Right atrium auricular region (tissue), 2 donors: ENCODE measurements around the gene CPSF4L. TPM values are rescaled to one million over a fixed set of nuclear protein-coding genes. Genes with fewer than 3 reads are reported as not detected.

Experiments
- DNase-seq: peaks from one replicate; pipeline ENCODE4 v3.0.0-alpha.2; 2019; ENCODE audit warnings: low spot score
- H3K27ac ChIP-seq, 2 donors: fragments of 200-600 bp; sonication (generic); 1 replicate in 1 of 2; 2 replicates in 1 of 2; pipeline ENCODE4 v1.5.1; 2016 to 2019
- H3K27me3 ChIP-seq, 2 donors: fragments of 200-600 bp; sonication (generic); one replicate each; pipeline versions ENCODE4 v1.5.1 to v1.6.0; 2017 to 2019
- H3K36me3 ChIP-seq: fragments of 200-600 bp; sonication (generic); one replicate; pipeline ENCODE4 v1.5.1; 2016
- H3K4me1 ChIP-seq, 2 donors: fragments of 200-600 bp; sonication (generic); one replicate each; pipeline versions ENCODE4 v1.5.1 to v1.6.0; 2017 to 2019
- H3K4me3 ChIP-seq, 2 donors: fragments of 200-600 bp; sonication (generic); 1 replicate in 1 of 2; 2 replicates in 1 of 2; pipeline ENCODE4 v1.5.1; 2017 to 2019; ENCODE audit warnings: mild to moderate bottlenecking in 1 of 2, moderate library complexity in 1 of 2
- H3K9me3 ChIP-seq, 2 donors: fragments of 200-600 bp; sonication (generic); one replicate each; pipeline ENCODE4 v1.5.1; 2019
- CTCF ChIP-seq, 2 donors: fragments of 200-600 bp; sonication (generic); IDR thresholded peaks; one replicate each; pipeline ENCODE4 v1.5.1; 2019; ENCODE audit warnings: antibody characterized with exemption in 2 of 2
- total RNA-seq, 2 donors: library from RNA; depleted of rRNA; stranded (reverse); fragments of >200 nt; gene quantifications; one replicate each; pipeline ENCODE4 v1.1.0, GENCODE V29; 2016

CPSF4L gene
- total RNA-seq, 2 donors from 2014 or later = not detected

GRCh38 chr17:73227944-73228343 lies 33.7 kb downstream of the CPSF4L start:
- Histone ChIP-seq H3K4me3 (no peak overlapping the region), H3K36me3 (no peaks in the 10 kb centered on the region), H3K27ac (peak overlapping the region; percentile 20 to 62), H3K27me3 (no peaks in the 10 kb centered on the region), H3K9me3 (no peaks in the 10 kb centered on the region), H3K4me1 (peaks cover 0 to 42% of the 10 kb centered on the region in 2 donors)
- no peak for TF ChIP-seq CTCF (IDR thresholded peaks at IDR 0.05)
- no peak for DNase-seq

- Histone ChIP-seq H3K27ac (peak overlapping the region; percentile 20 to 62), H3K27me3 (no peaks in the 10 kb centered on the region), H3K4me1 (peaks cover 0 to 45% of the 10 kb centered on the region in 2 donors), H3K4me3 (no peak overlapping the region), H3K9me3 (no peaks in the 10 kb centered on the region), H3K36me3 (no peaks in the 10 kb centered on the region)
- no peak for DNase-seq
- no peak for TF ChIP-seq CTCF (IDR thresholded peaks at IDR 0.05)
Observed at GRCh38 chr17:73227379-73227778, 34.3 kb downstream of the CPSF4L start.

GRCh38 chr17:73226556-73227172 lies 35.0 kb downstream of the CPSF4L start:
- no peaks in the 10 kb centered on the region for H3K9me3 ChIP-seq
- H3K27ac ChIP-seq = peak overlapping the region in 1 of 2 donors; percentile 20
- H3K36me3 ChIP-seq = no peaks in the 10 kb centered on the region
- H3K4me1 ChIP-seq = peaks cover 0 to 45% of the 10 kb centered on the region in 2 donors
- no peak overlapping the region for H3K4me3 ChIP-seq
- no peak for TF ChIP-seq CTCF (IDR thresholded peaks at IDR 0.05)
- H3K27me3 ChIP-seq = no peaks in the 10 kb centered on the region
- no peak for DNase-seq

GRCh38 chr17:73224663-73225305 lies 36.9 kb downstream of the CPSF4L start:
- Histone ChIP-seq H3K4me1 (peaks cover 0 to 29% of the 10 kb centered on the region in 2 donors), H3K27ac (no peak overlapping the region), H3K4me3 (no peak overlapping the region), H3K36me3 (no peaks in the 10 kb centered on the region), H3K27me3 (no peaks in the 10 kb centered on the region), H3K9me3 (no peaks in the 10 kb centered on the region)
- TF ChIP-seq CTCF (IDR thresholded peaks at IDR 0.05) = no peak
- DNase-seq = no peak

GRCh38 chr17:73224237-73224636 lies 37.4 kb downstream of the CPSF4L start:
- no peak overlapping the region for H3K4me3 ChIP-seq
- H3K9me3 ChIP-seq = no peaks in the 10 kb centered on the region
- DNase-seq = no peak
- TF ChIP-seq CTCF (IDR thresholded peaks at IDR 0.05) = no peak
- H3K27ac ChIP-seq = no peak overlapping the region
- H3K27me3 ChIP-seq = no peaks in the 10 kb centered on the region
- H3K4me1 ChIP-seq = peaks cover 0 to 26% of the 10 kb centered on the region in 2 donors
- no peaks in the 10 kb centered on the region for H3K36me3 ChIP-seq
